CMK (cell line): ENCODE data around the gene CPED1.
"Not testable (repeated sequence)": the region's sequence is repeated elsewhere in the genome, so short reads cannot be mapped to it uniquely, and the experiment has no call there.

ENCODE experiments used
- DNase-seq: peaks from one replicate; pipeline ENCODE4 v3.0.0-alpha.2; 2010; ENCODE audit warnings: low read depth

The CPED1 gene

GRCh38 chr7:120981888-120982615 lies 6.5 kb upstream of the CPED1 start:
- DNase-seq, result no peak

- not testable (repeated sequence) for DNase-seq
These were observed 4.9 kb upstream of the CPED1 start for GRCh38 chr7:120983592-120983991.

- DNase-seq, result peak; percentile 40
These were observed 4.1 kb upstream of the CPED1 start for GRCh38 chr7:120984406-120984805.

GRCh38 chr7:120985130-120985758 lies 3.3 kb upstream of the CPED1 start:
- peak; percentile 41 for DNase-seq

DNA sequence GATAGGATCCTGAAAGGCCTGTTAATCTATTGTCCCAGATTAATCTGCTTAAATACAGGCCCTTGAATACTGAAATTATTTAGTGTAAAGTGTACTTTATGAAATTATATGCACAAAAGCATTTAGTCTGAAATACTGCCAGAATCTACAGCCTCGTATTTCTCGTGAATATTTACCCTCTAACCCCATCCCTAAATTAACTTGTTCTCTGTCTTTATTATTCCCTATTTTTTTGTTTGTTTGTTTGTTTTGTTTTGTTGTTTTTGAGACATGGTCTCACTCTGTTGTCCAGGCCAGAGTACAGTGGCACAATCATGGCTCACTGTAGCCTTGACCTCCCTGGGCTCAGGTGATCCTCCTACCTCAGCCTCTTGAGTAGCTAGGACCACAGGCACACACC lies 2.7 kb upstream of the CPED1 start:
- DNase-seq, result no peak

- no peak for DNase-seq
These were observed 1.9 kb upstream of the CPED1 start for GRCh38 chr7:120986650-120987049.

DNA sequence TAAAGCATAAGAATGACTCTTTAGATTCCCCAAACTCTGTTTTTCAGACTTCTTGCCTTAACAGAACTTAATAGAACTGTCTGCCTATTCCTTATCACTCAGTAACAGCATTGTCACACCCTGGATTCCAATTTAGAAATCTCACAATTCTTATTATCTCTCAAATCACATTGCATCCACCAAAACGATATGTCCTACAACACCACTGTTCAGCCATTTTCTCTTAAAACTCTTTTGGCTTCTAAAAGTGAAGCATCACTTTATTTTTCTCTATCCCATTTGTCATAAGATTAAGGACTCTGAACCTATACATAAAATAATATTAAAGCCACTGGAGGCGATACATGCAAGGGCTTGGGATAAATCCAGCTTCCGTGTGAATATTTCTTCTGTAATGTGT lies 1.2 kb upstream of the CPED1 start:
- no peak for DNase-seq

- DNase-seq, result peak; percentile 85
These were observed 574 bp upstream of the CPED1 start for GRCh38 chr7:120987683-120988590.

DNA sequence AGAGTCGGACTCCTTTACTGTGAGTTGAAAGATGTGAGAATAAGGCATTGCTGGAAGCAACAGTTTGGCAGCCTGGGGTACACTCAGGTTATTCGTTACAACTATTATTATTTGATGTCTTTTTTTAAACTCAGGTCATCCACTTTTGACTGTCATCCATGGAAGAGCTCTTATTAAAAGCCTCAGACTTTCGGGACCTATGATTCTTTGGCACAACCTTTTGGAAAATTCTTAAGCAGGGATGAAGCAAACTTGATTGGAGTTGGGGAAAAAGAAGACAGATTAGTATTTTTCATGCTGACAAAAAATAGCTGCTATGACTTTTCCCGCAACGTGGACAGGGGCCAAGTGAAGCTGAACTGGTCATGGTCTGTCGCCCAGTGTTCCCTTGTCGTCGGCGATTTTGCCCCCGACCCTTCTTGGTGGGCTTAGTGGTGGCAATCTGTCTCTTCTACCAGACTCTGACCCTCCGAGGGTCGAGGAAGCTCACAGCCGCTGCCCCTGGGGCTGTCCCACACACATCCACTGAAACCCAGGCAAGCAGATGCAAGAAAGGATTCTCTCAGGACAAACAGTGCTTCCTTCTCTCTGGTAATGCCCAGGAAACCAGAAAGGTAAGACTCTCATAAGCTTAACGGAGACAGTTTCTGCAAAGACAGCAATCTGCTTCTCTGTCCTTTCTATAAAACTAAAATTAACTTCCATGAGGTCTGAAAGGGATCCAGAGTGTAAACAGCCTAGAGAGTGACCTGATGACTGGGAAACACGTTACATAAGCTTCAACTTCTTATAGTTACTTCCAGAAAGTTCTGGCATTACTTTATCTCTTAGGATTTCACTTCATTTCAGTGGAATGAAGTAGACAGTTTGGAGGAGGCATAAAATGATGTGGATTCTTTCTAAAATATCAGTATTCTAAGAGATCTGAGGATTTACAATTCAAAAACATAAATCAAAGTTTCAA lies 1.0 kb downstream of the CPED1 start:
- DNase-seq, result no peak

DNA sequence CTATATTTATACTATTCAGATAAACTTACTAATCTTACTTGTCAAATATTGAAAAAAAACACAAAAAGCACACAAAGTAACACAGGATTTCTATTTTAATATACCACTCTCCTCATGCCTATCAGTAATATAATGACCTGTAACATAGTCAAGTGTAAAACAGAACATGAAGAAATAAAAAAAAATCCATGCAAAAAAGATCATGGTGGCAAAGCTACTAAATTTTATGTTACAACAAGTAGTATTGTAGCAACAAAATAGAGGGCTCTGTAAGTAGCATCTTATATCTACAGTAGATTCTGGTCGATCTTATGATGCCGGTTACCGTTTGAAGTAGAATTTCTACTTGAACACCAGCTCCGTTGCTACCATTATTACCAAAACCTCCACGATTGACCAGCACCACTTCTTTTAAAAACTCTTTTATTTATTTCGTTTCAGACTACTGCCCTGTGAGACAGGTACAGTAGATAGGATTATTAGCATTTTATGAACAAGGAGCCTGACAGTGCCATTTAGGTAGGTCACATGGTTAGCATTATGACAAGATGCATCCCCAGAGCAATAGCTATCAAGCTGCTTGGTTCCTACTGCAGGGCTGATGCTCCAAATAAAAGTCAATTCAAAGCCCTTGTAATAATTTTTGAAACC lies 2.1 kb downstream of the CPED1 start:
- DNase-seq, result no peak

GRCh38 chr7:120991161-120991560 lies 2.6 kb downstream of the CPED1 start:
- no peak for DNase-seq

DNA sequence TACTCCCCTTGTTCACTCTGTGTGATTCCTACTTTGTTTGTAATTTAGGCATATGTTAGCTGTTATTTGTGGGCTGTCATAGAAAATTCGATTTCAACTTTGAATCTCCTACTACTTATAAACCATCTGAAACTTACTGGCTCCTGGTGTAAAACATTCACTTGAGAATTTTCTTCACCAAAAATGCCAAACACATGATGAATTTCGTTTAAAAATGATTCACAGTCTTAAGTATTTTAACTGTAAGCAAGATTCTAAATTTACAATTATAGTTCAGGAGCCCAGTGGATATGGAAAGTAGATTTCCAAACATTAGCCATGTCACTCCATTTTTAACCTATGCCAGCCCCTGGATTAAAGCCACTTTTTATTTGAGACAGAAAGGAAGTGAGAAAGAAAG lies 3.1 kb downstream of the CPED1 start:
- no peak for DNase-seq

DNA sequence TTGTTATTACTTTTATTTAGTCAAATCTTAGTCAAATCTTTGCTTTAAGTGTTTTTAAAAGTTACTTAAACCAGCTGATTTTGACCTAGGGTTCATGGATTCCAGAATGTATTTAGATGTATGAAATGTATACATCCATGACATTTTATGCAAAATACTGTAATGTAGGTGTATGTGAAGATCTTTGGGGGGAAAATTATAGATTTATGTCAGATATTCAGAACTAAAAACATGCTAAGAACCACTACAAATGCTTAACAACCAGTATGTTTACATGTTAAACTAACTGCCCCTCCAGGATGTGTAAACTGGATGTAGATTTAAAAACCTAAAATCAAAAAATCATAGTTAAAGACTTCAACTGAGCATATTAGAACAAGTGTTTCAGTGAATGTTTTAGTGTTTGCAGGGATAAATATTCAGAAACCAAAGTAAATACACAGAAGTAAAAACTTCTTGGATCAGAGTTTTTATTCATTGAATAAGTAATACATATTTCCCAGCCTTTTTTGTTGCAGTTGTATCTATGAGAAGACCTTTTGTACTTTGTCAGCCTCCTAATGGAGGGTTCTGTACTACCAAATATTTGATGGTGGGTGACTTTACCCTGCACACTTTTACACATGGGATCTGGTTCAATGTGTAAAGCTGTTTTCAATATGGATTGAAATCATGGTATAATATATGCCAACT lies 3.9 kb downstream of the CPED1 start:
- no peak for DNase-seq

DNA sequence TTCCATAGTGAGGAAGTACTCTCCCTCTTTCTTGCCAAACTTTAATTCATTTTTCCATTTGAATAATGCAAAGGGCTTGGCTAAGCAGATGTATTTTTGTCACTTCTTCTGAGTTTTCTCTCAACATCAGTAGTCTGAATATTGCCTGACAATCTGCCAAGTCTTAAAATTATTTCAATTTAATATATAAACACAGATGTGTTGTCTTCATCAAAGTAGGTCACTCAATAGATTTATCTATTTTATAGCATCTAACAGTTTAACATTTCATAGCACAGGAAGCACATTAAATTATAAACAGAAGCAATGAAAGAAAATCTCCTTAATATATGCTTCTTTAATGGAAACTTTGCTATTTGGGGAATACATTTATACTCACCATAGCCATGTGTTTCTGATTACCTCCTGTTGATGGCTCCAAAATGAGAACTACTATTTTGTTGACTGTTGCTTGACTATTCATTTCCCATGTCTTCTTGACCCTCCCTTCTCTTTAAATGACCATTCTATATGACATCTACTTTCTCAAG lies 4.5 kb downstream of the CPED1 start:
- DNase-seq, result no peak

DNA sequence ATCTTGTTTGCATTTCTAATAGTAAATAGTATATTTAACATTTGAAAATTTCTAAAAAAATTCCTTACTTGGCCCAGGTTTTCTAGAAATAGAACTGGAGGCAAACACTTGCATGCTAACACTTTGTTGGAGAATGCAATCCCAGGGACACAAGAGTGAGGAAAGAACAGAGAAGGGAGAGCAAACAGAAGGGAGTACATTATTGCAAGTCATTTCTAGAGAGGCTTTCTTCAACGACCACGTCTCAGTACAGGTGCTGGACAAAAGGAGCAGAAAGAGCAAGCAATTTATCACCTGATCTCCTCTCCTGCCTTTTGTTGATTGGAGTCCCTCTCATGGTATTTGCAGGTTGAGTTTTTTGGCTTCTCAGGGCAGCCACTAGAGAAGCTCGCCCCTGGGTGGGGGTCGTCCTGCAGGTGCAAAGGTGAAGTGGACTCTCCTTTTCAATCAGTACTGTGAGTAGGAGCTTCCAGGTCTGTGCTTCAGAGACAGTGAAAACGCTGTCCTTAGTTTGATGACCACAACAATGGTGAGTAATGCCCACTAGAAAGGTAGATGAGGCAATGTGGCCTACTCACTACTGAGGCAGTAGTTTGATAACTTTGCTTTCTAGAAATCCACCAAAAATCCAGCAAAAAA lies 5.2 kb downstream of the CPED1 start:
- DNase-seq, result no peak

DNA sequence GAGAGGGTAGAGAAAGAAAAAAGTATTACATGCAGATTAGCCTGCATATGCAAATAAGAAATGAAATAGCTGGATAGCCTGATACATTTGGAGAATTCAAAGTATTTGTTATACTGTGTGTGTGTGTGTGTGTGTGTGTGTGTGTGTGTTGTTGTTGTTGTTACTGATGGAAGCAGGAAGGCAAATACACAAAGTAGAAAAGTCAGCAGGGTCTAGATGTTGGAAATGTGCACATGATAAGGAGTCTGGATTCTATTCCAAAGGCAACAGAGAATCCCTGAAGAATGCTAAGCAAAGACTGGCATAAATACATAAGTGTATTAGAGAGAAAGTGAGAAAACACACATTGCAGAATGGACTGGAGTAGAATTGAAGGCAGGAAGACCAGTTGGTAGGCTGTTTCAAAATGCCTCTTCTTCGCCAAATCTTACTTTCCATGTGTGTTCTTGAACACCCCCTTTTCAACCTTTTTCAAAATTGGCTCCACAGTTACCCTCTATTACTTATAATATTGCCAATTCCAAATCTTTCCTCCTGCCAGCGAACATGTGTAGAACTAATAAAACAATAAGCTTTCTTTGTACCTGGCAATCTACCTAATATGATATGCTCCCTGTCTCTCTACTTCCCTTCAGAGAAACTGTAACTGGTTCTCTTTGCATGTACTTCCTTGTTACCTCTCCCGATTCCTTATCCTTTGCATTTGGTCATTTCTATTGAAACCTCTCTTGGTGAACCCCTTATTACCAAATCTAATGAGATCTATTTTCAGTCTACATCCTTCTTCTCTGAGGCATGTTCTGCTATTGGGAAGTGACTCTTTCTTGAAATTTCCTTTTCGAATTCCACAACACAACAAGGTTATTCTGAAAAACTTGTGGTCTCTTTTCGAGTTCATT lies 6.2 kb downstream of the CPED1 start:
- DNase-seq, result no peak

GRCh38 chr7:120995654-120996053 lies 7.1 kb downstream of the CPED1 start:
- no peak for DNase-seq

DNA sequence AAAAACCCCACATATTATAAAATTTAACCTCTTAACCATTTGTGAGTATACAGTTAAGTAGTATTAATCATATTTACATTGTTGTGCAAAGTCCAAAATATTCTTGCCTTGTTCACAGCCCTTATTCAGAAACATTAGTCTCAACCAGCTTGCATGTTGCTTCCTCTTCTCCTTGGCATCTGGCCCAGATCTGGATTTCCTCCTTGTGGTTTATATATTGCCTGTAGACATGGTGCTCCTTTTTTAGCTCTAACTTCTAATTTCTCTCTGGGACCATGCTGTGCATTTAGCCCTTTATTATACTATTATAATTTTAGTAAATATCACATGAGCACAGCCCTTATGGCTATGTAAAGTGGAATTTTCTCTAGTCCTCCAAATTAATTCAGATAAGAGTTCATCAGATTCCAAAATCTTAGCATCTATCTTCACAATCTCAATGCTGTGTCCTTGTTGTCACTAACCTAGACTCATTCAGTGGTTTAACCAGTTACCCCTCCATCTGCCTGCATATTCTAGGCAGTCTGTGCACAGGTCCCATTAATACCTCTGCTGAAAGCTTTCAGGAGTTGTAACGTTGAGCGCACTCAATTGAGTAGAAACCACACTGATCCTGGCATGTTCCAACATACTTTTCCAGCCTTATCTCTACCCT lies 7.9 kb downstream of the CPED1 start:
- peak; percentile 34 for DNase-seq
